MM.1S (cell line): ENCODE results near the gene PTTG1IP.

ENCODE experiments used
- DNase-seq: peaks from one replicate; pipeline ENCODE4 v3.0.0-alpha.2; 2015
- H2AFZ ChIP-seq: fragments of 300-600 bp; sonication (generic); 2 replicates; pipeline ENCODE4 v1.6.0; 2016; ENCODE audit warnings: antibody characterized with exemption, low read length
- H3F3A ChIP-seq: fragments of 300-600 bp; sonication (generic); 2 replicates; pipeline ENCODE4 v1.6.1; 2016; ENCODE audit warnings: mild to moderate bottlenecking, antibody characterized with exemption, low read length, moderate library complexity, mixed read lengths; ENCODE audit not compliant: insufficient read depth
- H3K27ac ChIP-seq: fragments of 300-600 bp; sonication (generic); 2 replicates; pipeline ENCODE4 v1.5.1; 2016; ENCODE audit warnings: mild to moderate bottlenecking, low read length
- H3K27me3 ChIP-seq: fragments of 300-600 bp; sonication (generic); replicated peaks from 2 replicates; pipeline ENCODE4 v1.6.0; 2016; ENCODE audit warnings: low read length; ENCODE audit not compliant: insufficient read depth
- H3K36me3 ChIP-seq: fragments of 300-600 bp; sonication (generic); replicated peaks from 2 replicates; pipeline ENCODE4 v1.6.1; 2016; ENCODE audit warnings: mild to moderate bottlenecking, low read length, mixed read lengths; ENCODE audit not compliant: insufficient read depth
- H3K4me1 ChIP-seq: fragments of 300-600 bp; sonication (generic); 2 replicates; pipeline ENCODE4 v1.6.1; 2016; ENCODE audit warnings: low read length, mixed read lengths
- H3K4me2 ChIP-seq: fragments of 300-600 bp; sonication (generic); 2 replicates; pipeline ENCODE4 v1.6.0; 2016; ENCODE audit warnings: low read depth, low read length
- H3K4me3 ChIP-seq: fragments of 300-600 bp; sonication (generic); 2 replicates; pipeline ENCODE4 v1.5.1; 2016; ENCODE audit warnings: low read length, mixed read lengths
- H3K79me2 ChIP-seq: fragments of 300-600 bp; sonication (generic); 2 replicates; pipeline ENCODE4 v1.6.1; 2016; ENCODE audit warnings: mixed run types, low read length, mixed read lengths
- H3K9ac ChIP-seq: fragments of 300-600 bp; sonication (generic); 2 replicates; pipeline ENCODE4 v1.6.1; 2016; ENCODE audit warnings: low read length, mixed read lengths
- H3K9me2 ChIP-seq: fragments of 300-600 bp; sonication (generic); replicated peaks from 2 replicates; pipeline ENCODE4 v1.6.1; 2016; ENCODE audit warnings: mild to moderate bottlenecking, low read length, mixed read lengths; ENCODE audit not compliant: insufficient read depth
- H3K9me3 ChIP-seq: fragments of 300-600 bp; sonication (generic); replicated peaks from 2 replicates; pipeline ENCODE4 v1.6.1; 2016; ENCODE audit warnings: mild to moderate bottlenecking, low read length, mixed read lengths; ENCODE audit not compliant: insufficient read depth
- H4K20me1 ChIP-seq: fragments of 300-600 bp; sonication (generic); 2 replicates; pipeline ENCODE4 v1.6.1; 2016; ENCODE audit warnings: mild to moderate bottlenecking, low read length, moderate library complexity, mixed read lengths; ENCODE audit not compliant: insufficient read depth
- EZH2 ChIP-seq: fragments of 300-600 bp; sonication (generic); optimal IDR thresholded peaks from 2 replicates; pipeline ENCODE3; 2017; ENCODE audit warnings: low read depth, mild to moderate bottlenecking, antibody characterized with exemption, low read length, mixed read lengths
- EZH2phosphoT487 ChIP-seq: fragments of 300-600 bp; sonication (generic); IDR thresholded peaks from 2 replicates; pipeline ENCODE4 v1.6.1; 2018; ENCODE audit warnings: antibody characterized with exemption, low read length
- TF ChIP-seq, protein P1 (sequence below): fragments of 300-600 bp; sonication (generic); IDR thresholded peaks from 2 replicates; pipeline ENCODE4 v1.5.1; 2016; ENCODE audit warnings: antibody characterized with exemption, low read length, mixed read lengths

PTTG1IP gene

GRCh38 chr21:44817506-44817880 is 56.0 kb downstream of the PTTG1IP start:
- Histone ChIP-seq H3F3A (no peaks in the 10 kb centered on the region), H3K36me3 (no peaks in the 10 kb centered on the region), H3K4me3 (peak overlapping the region; percentile 71), H3K9me3 (no peaks in the 10 kb centered on the region), H3K27me3 (peaks cover 13% of the 10 kb centered on the region), H4K20me1 (peaks cover 22% of the 10 kb centered on the region), H3K4me1 (no peaks in the 10 kb centered on the region), H2AFZ (no peak overlapping the region; the same call in 1 of the 2 replicates), H3K9me2 (no peaks in the 10 kb centered on the region), H3K4me2 (peak overlapping the region; percentile 88), H3K27ac (no peak overlapping the region), H3K79me2 (peaks cover 50% of the 10 kb centered on the region), H3K9ac (peak overlapping the region; percentile 40; the same call in 1 of the 2 replicates)
- TF ChIP-seq EZH2phosphoT487 (no peak), EZH2 (no peak)
- TF ChIP-seq, protein P1, sequence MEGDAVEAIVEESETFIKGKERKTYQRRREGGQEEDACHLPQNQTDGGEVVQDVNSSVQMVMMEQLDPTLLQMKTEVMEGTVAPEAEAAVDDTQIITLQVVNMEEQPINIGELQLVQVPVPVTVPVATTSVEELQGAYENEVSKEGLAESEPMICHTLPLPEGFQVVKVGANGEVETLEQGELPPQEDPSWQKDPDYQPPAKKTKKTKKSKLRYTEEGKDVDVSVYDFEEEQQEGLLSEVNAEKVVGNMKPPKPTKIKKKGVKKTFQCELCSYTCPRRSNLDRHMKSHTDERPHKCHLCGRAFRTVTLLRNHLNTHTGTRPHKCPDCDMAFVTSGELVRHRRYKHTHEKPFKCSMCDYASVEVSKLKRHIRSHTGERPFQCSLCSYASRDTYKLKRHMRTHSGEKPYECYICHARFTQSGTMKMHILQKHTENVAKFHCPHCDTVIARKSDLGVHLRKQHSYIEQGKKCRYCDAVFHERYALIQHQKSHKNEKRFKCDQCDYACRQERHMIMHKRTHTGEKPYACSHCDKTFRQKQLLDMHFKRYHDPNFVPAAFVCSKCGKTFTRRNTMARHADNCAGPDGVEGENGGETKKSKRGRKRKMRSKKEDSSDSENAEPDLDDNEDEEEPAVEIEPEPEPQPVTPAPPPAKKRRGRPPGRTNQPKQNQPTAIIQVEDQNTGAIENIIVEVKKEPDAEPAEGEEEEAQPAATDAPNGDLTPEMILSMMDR, result no peak
- peak; percentile 97 for DNase-seq

GRCh38 chr21:44816761-44817505 is 56.6 kb downstream of the PTTG1IP start:
- Histone ChIP-seq H3K4me3 (peak overlapping the region; percentile 71), H3K9me2 (no peaks in the 10 kb centered on the region), H3K27me3 (peaks cover 7% of the 10 kb centered on the region; the same call in 1 of the 2 replicates), H2AFZ (no peak overlapping the region; the same call in 1 of the 2 replicates), H3F3A (no peaks in the 10 kb centered on the region), H3K4me2 (peak overlapping the region; percentile 88), H3K27ac (no peak overlapping the region), H3K36me3 (no peaks in the 10 kb centered on the region), H3K9me3 (no peaks in the 10 kb centered on the region), H3K4me1 (no peaks in the 10 kb centered on the region), H3K79me2 (peaks cover 55% of the 10 kb centered on the region), H4K20me1 (peaks cover 22% of the 10 kb centered on the region), H3K9ac (peak overlapping the region; percentile 39; the same call in 1 of the 2 replicates)
- no peak for DNase-seq
- TF ChIP-seq, protein P1, result no peak
- TF ChIP-seq EZH2, result no peak
- TF ChIP-seq EZH2phosphoT487, result no peak

GRCh38 chr21:44815852-44816628 is 57.5 kb downstream of the PTTG1IP start:
- H3K4me1 ChIP-seq, result no peaks in the 10 kb centered on the region
- no peak for DNase-seq
- peaks cover 63% of the 10 kb centered on the region for H3K79me2 ChIP-seq
- peaks cover 22% of the 10 kb centered on the region for H4K20me1 ChIP-seq
- H2AFZ ChIP-seq, result no peak overlapping the region
- H3K4me3 ChIP-seq, result no peak overlapping the region
- H3K4me2 ChIP-seq, result no peak overlapping the region
- H3F3A ChIP-seq, result no peaks in the 10 kb centered on the region
- no peaks in the 10 kb centered on the region for H3K9me3 ChIP-seq
- H3K27me3 ChIP-seq, result 0 out of 2 replicates have a peak, but pooled peaks cover 2% of the 10 kb centered on the region
- no peaks in the 10 kb centered on the region for H3K36me3 ChIP-seq
- no peak overlapping the region for H3K9ac ChIP-seq
- H3K9me2 ChIP-seq, result no peaks in the 10 kb centered on the region
- H3K27ac ChIP-seq, result no peak overlapping the region
- TF ChIP-seq, protein P1, result no peak
- TF ChIP-seq EZH2 (no peak), EZH2phosphoT487 (no peak)
